Activated gamma-delta T cell (primary cell): ENCODE results near the gene EPHB3.

ENCODE experiments used
- DNase-seq: peaks from one replicate; lab custom pipeline; 2025; lab: John Stamatoyannopoulos, UW

The EPHB3 gene

GRCh38 chr3:184563941-184564684 is 2.5 kb downstream of the EPHB3 start:
- no peak for DNase-seq

DNA sequence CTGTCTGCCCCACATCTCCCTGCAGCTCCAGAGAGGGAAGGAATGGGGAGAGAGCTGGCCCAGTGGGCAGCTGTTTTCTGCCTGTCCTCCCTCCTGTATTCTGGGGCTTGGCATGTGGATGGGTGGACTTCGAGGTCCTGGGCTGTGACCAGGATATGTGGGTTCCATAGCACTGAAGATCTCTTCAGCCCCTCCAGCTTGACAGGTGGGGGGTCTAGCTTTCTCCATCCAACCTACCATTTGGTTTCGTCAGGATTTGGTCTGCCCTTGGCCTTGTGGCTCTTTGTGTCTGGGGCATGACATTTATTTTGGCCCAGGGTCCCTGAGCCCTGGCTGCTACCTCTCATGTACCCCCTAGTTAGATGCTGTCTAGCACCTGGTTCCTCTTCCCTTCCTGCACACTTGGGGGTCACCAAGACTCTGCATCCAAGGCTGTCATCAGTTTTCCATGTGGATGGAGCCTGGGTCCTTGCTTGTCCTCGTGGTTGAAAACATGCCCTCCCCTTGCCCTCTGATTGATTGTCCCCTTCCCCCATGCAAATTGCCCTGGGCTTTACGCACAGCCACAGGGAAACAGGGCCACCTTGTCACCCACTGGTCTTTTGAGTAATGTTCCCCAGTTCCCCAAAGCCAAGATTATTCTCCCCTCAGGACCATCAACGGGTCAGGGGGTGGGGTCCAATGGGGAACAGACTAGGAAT is 3.2 kb downstream of the EPHB3 start:
- DNase-seq = no peak

DNA sequence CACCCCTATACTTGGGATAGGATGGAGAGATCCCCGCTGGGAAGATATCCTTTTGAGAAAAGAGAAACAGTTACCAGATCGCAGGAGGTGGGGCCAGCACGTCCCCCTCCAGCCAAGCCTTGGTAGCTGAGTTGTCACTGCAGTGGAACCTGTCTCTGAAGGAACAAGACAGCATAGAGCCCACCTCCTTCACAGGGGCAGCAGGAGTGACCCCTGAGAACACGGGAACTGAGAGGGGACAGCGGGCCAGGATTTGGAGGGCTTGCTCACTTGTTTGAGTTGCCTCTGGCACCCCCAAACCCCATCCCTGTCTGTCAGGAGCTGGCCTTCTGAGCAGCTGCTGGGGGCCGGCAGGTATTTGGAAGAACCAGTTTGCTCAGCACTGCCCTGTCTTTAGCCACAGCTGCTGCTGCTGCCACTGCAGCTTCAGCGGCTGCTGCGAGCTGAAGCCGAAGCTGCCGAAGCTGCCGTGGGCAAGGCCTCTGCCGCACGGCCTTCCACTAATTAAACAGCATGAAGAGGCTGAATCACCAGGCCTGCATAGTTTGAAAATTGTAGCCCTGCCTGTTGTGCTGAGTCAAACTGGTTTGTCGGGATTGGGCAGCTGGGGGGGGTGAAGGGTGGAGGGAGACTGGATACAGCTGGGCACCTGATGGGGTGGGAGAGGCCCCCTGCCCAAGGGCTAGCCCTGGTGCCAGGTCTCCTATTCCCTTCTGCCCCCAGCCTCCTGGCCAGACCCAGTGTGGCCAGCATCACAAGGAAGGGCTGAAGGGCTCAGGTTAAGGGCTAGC is 4.0 kb downstream of the EPHB3 start:
- no peak for DNase-seq

DNA sequence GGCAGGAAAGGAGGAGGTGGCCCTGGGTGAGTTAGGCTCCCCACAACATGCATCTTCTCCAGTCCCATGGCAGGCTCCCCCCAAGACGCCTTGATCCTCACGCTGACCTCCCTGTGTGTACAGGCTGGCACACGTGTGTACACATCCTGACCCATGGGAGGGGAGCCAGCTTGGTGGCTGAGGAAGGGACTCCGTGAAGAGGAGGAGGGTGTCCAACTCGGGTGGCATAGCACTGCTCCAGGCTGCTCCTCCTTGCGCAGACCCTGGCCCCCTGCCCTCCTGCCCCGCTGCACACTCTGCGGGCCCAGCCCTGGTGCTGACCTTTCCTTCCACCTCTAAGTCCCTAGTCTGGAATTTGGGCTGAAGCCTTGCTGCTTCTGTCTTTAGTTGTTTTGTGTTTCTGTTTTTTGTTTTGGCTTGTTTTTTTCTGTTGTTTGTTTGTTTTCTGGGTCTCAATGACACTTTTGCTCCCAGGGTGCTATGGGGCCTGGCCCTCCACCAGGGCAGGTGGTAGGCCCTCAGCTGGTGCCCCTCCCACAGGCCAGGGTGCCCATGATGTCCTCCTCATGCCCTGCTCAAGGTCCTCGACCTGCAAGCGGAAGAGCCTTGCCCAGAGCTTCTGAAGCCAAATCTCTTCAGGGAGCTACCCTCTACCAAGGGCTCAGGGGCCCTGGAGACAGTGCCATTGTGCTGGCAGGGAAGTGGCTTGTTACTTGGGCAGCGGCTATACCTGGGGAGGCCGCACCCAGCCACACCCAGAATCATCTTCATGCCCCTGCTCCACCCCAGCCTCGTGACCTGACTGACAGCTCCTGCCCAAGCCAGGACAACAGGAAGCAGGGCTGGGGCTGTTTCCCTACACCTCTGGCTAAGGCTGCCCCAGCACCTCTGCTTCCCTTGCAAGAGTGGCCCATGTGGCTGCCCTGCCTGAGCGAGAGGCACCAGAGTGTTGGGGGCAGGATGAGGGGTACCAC is 5.1 kb downstream of the EPHB3 start:
- no peak for DNase-seq

DNA sequence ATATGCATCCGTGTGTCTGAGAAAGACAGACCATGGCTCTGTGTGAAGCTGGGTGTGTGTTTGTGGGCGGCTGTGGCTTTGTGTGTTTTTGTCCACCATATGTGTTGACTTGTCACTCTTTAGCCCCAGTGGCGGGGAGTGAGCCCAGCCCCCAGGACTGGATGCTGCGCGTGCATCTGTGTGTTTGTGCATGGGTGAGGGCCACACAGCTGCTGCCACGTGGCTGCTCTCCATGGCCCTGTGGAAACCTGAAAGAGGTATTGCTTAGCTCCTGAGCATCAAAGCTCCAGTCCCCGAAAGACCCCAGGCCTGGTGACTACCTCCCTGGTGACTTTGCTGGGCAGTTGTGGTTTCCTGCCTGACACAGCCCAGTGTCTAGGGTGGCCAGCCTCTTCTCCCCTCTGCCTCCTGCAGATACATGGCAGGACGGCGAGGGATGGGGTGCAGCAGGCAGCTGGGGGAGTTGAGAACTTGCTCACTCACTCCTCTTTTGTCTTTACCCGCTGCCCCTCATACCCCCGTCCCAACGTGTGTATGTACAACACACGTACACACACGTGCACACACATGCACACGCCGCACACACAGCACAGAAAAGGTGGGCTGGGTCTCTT is 6.5 kb downstream of the EPHB3 start:
- no peak for DNase-seq

- no peak for DNase-seq
Measured at GRCh38 chr3:184568560-184568923, 7.0 kb downstream of the EPHB3 start.

GRCh38 chr3:184568924-184569829 is 7.6 kb downstream of the EPHB3 start:
- no peak for DNase-seq

DNA sequence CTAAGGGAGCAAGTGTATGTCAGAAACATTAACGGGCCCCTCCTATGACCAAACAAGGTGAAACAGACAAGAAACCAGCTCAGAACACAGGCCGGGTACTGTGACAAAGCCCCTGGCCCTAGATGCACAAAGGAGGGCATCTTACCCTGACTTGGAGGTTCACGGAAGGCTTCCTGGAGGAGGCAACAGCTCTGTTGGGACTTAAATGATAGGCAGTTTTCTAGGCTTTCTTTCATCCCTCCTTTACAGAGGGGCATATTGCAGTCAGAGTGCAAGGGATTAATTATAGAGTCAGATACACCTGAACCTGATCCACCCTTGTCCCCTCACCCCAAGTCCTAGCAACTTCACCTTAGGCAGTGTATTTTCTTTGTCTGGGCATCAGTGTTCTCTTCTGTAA is 8.4 kb downstream of the EPHB3 start:
- no peak for DNase-seq

DNA sequence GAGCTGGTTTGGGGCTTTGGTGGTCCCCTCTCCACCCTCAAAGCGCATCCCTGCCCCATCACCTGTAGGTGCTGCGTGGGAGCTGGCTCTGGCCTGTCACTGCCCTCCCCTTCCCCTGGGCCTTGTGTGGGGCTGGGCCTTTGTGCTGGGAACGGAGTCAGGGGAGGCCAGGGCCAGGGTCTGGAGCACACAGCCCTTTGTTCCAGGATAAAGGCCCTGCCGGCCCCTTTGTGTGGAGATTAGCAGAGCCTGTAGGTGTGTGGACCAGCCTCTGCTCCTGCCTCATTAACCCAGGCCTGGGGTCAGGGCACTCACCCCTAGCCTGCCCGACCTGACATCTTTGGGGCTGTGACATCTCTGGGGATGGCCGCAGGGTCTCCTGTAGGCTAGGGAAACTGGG is 8.9 kb downstream of the EPHB3 start:
- DNase-seq = no peak

- no peak for DNase-seq
Measured at GRCh38 chr3:184571750-184572377, 10.3 kb downstream of the EPHB3 start.

DNA sequence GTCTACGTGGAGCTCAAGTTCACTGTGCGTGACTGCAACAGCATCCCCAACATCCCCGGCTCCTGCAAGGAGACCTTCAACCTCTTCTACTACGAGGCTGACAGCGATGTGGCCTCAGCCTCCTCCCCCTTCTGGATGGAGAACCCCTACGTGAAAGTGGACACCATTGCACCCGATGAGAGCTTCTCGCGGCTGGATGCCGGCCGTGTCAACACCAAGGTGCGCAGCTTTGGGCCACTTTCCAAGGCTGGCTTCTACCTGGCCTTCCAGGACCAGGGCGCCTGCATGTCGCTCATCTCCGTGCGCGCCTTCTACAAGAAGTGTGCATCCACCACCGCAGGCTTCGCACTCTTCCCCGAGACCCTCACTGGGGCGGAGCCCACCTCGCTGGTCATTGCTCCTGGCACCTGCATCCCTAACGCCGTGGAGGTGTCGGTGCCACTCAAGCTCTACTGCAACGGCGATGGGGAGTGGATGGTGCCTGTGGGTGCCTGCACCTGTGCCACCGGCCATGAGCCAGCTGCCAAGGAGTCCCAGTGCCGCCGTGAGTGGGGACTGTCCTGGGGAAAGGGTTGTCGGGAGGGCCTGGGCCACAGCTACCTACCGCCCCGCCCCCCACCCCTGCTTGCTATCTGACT is 11.2 kb downstream of the EPHB3 start:
- DNase-seq = no peak

- no peak for DNase-seq
Measured at GRCh38 chr3:184574515-184575417, 13.2 kb downstream of the EPHB3 start.

DNA sequence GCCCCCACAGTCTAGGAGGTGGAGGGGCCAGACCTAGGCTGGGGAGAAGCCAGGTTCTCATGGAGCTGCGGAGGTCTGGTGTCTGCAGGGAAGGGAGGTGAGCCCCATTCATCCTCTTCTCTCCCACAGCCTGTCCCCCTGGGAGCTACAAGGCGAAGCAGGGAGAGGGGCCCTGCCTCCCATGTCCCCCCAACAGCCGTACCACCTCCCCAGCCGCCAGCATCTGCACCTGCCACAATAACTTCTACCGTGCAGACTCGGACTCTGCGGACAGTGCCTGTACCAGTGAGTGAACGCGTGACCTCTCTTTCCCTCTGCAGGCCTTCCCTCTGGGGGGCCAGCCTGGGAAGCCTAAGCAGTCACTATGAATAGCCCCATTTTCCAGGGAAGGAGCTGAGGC is 14.1 kb downstream of the EPHB3 start:
- no peak for DNase-seq

GRCh38 chr3:184576457-184577240 is 15.1 kb downstream of the EPHB3 start:
- DNase-seq = no peak

DNA sequence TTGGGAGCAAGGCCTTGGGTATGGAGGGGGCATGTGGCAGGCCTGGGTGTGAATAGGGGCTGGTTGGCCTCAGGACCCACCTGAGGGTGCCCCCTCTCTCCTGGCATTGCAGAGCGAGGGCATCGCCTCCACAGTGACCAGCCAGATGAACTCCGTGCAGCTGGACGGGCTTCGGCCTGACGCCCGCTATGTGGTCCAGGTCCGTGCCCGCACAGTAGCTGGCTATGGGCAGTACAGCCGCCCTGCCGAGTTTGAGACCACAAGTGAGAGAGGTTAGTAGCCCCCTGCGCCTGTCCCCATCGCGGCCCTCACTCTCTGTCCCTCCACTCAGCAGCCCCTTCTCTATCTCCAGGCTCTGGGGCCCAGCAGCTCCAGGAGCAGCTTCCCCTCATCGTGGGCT is 16.0 kb downstream of the EPHB3 start:
- DNase-seq = no peak

DNA sequence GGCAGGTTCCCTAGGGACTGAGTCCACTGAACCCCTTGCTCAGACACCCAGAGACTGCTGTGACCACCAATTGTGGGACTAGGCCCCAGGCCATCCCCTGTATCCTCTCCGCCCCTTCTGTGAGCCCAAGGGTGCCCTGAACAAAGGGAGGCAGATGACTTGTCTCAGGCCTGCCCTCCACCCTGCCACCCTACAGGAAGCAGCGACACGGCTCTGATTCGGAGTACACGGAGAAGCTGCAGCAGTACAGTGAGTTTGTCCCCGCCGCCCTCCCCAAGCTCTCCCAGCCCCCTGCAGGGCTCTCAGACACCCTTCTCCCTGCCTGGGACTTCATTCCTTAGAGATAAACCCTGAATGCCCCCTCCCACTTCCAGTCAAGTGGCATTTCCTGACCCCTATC is 16.6 kb downstream of the EPHB3 start:
- no peak for DNase-seq

DNA sequence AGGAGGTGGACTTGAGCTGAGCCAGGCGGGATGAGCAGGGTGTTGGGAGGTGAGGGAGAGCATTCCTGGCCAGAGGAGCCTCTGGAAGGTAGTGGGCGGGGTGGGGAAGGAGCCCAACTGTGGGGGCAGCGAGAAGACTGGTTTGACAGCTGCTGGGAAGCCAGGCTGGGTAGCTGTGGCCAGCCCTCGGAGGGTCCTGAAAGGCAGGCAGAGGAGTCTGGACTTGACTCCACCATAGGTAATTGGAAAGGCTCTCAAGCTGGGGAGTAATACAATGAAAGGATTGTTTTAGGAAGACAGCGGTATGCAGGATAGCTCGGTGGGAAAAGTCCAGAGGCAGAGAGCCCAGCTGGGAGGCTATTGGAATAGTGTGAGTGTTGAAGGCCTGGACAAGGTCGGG is 17.2 kb downstream of the EPHB3 start:
- DNase-seq = no peak
